ENCODE measurements around the gene UBXN7.

DNA sequence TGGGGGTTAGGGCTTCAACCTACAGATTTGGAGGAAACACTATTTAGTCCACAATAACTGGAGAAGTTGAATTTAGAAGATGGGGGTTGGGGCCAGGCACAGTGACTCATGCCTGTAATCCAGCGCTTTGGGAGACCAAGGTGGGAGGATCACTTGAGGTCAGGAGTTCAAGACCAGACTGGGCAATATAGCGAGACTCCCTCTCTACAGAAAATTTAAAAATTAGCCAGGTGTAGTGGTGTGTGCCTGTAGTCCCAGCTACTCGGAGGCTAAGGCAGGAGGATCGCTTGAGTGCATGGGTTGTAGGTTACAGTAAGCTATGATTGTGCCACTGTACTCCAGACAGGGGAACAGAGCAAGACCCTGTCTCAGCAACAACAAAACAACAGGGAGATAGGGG, 109.2 kb downstream of the UBXN7 start:
- TF ChIP-seq, protein P1, sequence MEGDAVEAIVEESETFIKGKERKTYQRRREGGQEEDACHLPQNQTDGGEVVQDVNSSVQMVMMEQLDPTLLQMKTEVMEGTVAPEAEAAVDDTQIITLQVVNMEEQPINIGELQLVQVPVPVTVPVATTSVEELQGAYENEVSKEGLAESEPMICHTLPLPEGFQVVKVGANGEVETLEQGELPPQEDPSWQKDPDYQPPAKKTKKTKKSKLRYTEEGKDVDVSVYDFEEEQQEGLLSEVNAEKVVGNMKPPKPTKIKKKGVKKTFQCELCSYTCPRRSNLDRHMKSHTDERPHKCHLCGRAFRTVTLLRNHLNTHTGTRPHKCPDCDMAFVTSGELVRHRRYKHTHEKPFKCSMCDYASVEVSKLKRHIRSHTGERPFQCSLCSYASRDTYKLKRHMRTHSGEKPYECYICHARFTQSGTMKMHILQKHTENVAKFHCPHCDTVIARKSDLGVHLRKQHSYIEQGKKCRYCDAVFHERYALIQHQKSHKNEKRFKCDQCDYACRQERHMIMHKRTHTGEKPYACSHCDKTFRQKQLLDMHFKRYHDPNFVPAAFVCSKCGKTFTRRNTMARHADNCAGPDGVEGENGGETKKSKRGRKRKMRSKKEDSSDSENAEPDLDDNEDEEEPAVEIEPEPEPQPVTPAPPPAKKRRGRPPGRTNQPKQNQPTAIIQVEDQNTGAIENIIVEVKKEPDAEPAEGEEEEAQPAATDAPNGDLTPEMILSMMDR (IDR thresholded peaks at IDR 0.05; ENCODE audit: borderline replicate concordance, extremely low read depth, low read length, poor library complexity, severe bottlenecking) = no peak
- no peak for TF ChIP-seq EZH2 (IDR thresholded peaks at IDR 0.05; ENCODE audit: borderline replicate concordance, low read depth, low read length, severe bottlenecking)

Measured in DND-41 (cell line).